Keratinocyte (primary cell): ENCODE results near the gene PDCD1LG2. TPM values are rescaled to one million over a fixed set of nuclear protein-coding genes. Genes with fewer than 3 reads are reported as not detected.

ENCODE experiments used
- DNase-seq: peaks from one replicate; pipeline ENCODE4 v3.0.0-alpha.2; 2011; ENCODE audit warnings: low read depth, missing footprints, low spot score
- FAIRE-seq: peaks from 2 replicates; lab custom pipeline; 2011; peaks lifted over from hg19 to GRCh38; lab: Jason Lieb, UNC
- H2AFZ ChIP-seq: 2 replicates; pipeline ENCODE4 v1.6.0; 2012; ENCODE audit warnings: low read length, control low read depth, inconsistent platforms; ENCODE audit not compliant: control insufficient read depth
- H3K27ac ChIP-seq: 2 replicates; pipeline ENCODE4 v1.5.1; 2011; ENCODE audit warnings: low read length; ENCODE audit not compliant: control insufficient read depth, insufficient read depth
- H3K27me3 ChIP-seq: 3 replicates; pipeline ENCODE4 v1.6.0; 2011; ENCODE audit warnings: low read length; ENCODE audit not compliant: control insufficient read depth, insufficient read depth; ENCODE audit errors: extremely low read depth
- H3K36me3 ChIP-seq, 2 experiments: 2 replicates in 1 of 2; 3 replicates in 1 of 2; pipeline ENCODE4 v1.5.1; 2011; ENCODE audit warnings: low read length in 2 of 2, mild to moderate bottlenecking in 1 of 2; ENCODE audit not compliant: control insufficient read depth in 2 of 2, insufficient read depth in 2 of 2; ENCODE audit errors: extremely low read depth in 1 of 2
- H3K4me1 ChIP-seq: 3 replicates; pipeline ENCODE4 v1.5.1; 2011; ENCODE audit warnings: low read length; ENCODE audit not compliant: control insufficient read depth, insufficient read depth; ENCODE audit errors: extremely low read depth
- H3K4me2 ChIP-seq: 3 replicates; pipeline ENCODE4 v1.6.0; 2011; ENCODE audit warnings: low read depth, low read length; ENCODE audit not compliant: control insufficient read depth, insufficient read depth; ENCODE audit errors: extremely low read depth
- H3K4me3 ChIP-seq, 3 experiments: fragments of 200-600 bp in 1 of 3; sonication (generic) in 1 of 3; 2 replicates in 2 of 3; 3 replicates in 1 of 3; pipeline ENCODE4 v1.5.1; 2011 to 2016; ENCODE audit warnings: low read length in 3 of 3, mild to moderate bottlenecking in 3 of 3, control low read depth in 2 of 3, inconsistent platforms in 1 of 3, low read depth in 1 of 3, mixed read lengths in 1 of 3, mixed run types in 1 of 3, moderate library complexity in 1 of 3; ENCODE audit not compliant: control insufficient read depth in 2 of 3, insufficient read depth in 2 of 3; ENCODE audit errors: extremely low read depth in 1 of 3
- H3K79me2 ChIP-seq: 2 replicates; pipeline ENCODE4 v1.6.0; 2012; ENCODE audit warnings: low read length; ENCODE audit not compliant: control insufficient read depth, insufficient read depth
- H3K9ac ChIP-seq: 3 replicates; pipeline ENCODE4 v1.6.0; 2011; ENCODE audit warnings: low read length; ENCODE audit not compliant: control insufficient read depth, insufficient read depth; ENCODE audit errors: extremely low read depth
- H3K9me1 ChIP-seq: 3 replicates; pipeline ENCODE4 v1.6.0; 2011; ENCODE audit warnings: low read length; ENCODE audit not compliant: control insufficient read depth, insufficient read depth; ENCODE audit errors: extremely low read depth
- H3K9me3 ChIP-seq: 2 replicates; pipeline ENCODE4 v1.5.1; 2012; ENCODE audit warnings: low read depth, low read length; ENCODE audit not compliant: control insufficient read depth
- H4K20me1 ChIP-seq: 3 replicates; pipeline ENCODE4 v1.6.0; 2011; ENCODE audit warnings: low read length; ENCODE audit not compliant: control insufficient read depth, insufficient read depth; ENCODE audit errors: extremely low read depth
- CTCF ChIP-seq, 3 experiments: IDR thresholded peaks in 1 of 3; conservative IDR thresholded peaks in 1 of 3; optimal IDR thresholded peaks in 1 of 3; 2 replicates in 2 of 3; 3 replicates in 1 of 3; pipeline versions ENCODE3 to v1.5.1; 2011; ENCODE audit warnings: low read length in 3 of 3, mild to moderate bottlenecking in 3 of 3, moderate library complexity in 2 of 3, control low read depth in 1 of 3, inconsistent platforms in 1 of 3; ENCODE audit not compliant: insufficient read depth in 2 of 3; ENCODE audit errors: extremely low read depth in 1 of 3
- EZH2 ChIP-seq: IDR thresholded peaks from one replicate; pipeline ENCODE4 v1.6.1; 2012; ENCODE audit warnings: inconsistent platforms, mild to moderate bottlenecking, low read length, moderate library complexity
- dilution Hi-C: fragments of 300-500 bp; cut with MboI; formaldehyde crosslinking; loops from one replicate; pipeline ENCODE4 v1.7.0; 2020; ENCODE audit warnings: low sequenced_read_pairs; ENCODE audit not compliant: extremely low pct_ligation_motif_present
- polyA plus RNA-seq, 5 experiments: library from polyadenylated mRNA; depleted of rRNA in 3 of 5; stranded (reverse) in 3 of 5; stranded (forward) in 1 of 5; unstranded in 1 of 5; fragments of >200 nt; gene quantifications; 1 replicate in 1 of 5; 2 replicates in 3 of 5; 3 replicates in 1 of 5; pipeline versions ENCODE4 v1.2.1 to v1.2.3, GENCODE V29; 2011 to 2012; ENCODE audit warnings: missing spikeins in 2 of 5, low read depth in 1 of 5, low replicate concordance in 1 of 5

PDCD1LG2 gene
- polyA plus RNA-seq, 1 donor (not counting 4 experiments of a cell fraction or from before 2014, with no cell fraction given), result 20.2 TPM

- Histone ChIP-seq H3K4me3 (peak overlapping the region; percentile 43 to 89 (median 78)), H3K9me1 (no peaks in the 10 kb centered on the region), H3K4me1 (peaks cover 59% of the 10 kb centered on the region), H3K36me3 (peaks cover 0 to 14% of the 10 kb centered on the region in 2 experiments), H3K9me3 (no peaks in the 10 kb centered on the region), H3K79me2 (peaks cover 55% of the 10 kb centered on the region), H3K27me3 (no peaks in the 10 kb centered on the region), H2AFZ (no peak overlapping the region), H3K4me2 (peak overlapping the region; percentile 100), H3K9ac (no peak overlapping the region), H3K27ac (peak overlapping the region; percentile 22), H4K20me1 (no peaks in the 10 kb centered on the region)
- FAIRE-seq (no peak), DNase-seq (no peak)
- dilution Hi-C loops, result no loop called here
- no peak for TF ChIP-seq CTCF (optimal IDR thresholded peaks at IDR 0.05 in 1 of 3, IDR thresholded peaks at IDR 0.05 in 1 of 3, conservative IDR thresholded peaks at IDR 0.05 in 1 of 3; ENCODE audit: extremely low read depth in 1 of 3, insufficient read depth in 2 of 3, low read length in 3 of 3)
- TF ChIP-seq EZH2, result no peak
Measured at GRCh38 chr9:5512658-5513452, 2.5 kb downstream of the PDCD1LG2 start.

GRCh38 chr9:5513966-5514616, 3.8 kb downstream of the PDCD1LG2 start:
- no peaks in the 10 kb centered on the region for H4K20me1 ChIP-seq
- H3K4me1 ChIP-seq, result peaks cover 52% of the 10 kb centered on the region
- TF ChIP-seq CTCF (optimal IDR thresholded peaks at IDR 0.05 in 1 of 3, IDR thresholded peaks at IDR 0.05 in 1 of 3, conservative IDR thresholded peaks at IDR 0.05 in 1 of 3; ENCODE audit: extremely low read depth in 1 of 3, insufficient read depth in 2 of 3, low read length in 3 of 3) (no peak), EZH2 (no peak)
- dilution Hi-C loops, result no loop called here
- no peaks in the 10 kb centered on the region for H3K27me3 ChIP-seq
- peaks cover 58% of the 10 kb centered on the region for H3K79me2 ChIP-seq
- H3K9me3 ChIP-seq, result no peaks in the 10 kb centered on the region
- FAIRE-seq (no peak), DNase-seq (no peak)
- no peak overlapping the region for H3K27ac ChIP-seq
- no peak overlapping the region for H2AFZ ChIP-seq
- peak overlapping the region; percentile 100 for H3K4me2 ChIP-seq
- peaks cover 0 to 14% of the 10 kb centered on the region in 2 experiments for H3K36me3 ChIP-seq
- H3K9me1 ChIP-seq, result no peaks in the 10 kb centered on the region
- peak overlapping the region in 1 of 3 experiments; percentile 89 for H3K4me3 ChIP-seq
- H3K9ac ChIP-seq, result no peak overlapping the region
